Osteocyte (in vitro differentiated cells): ENCODE results near the gene PLXNB1. TPM values are rescaled to one million over a fixed set of nuclear protein-coding genes. Genes with fewer than 3 reads are reported as not detected.

Experiments
- DNase-seq: peaks from one replicate; pipeline ENCODE4 v3.0.0; 2021; ENCODE audit warnings: mixed read lengths; ENCODE audit not compliant: unreplicated experiment; ENCODE audit errors: extremely low spot score
- H3K27ac Mint-ChIP-seq: one replicate; pipeline ENCODE4 v1.8.0; 2021; ENCODE audit warnings: mild to moderate bottlenecking, mixed read lengths; ENCODE audit not compliant: unreplicated experiment
- H3K27me3 Mint-ChIP-seq: one replicate; pipeline ENCODE4 v1.8.0; 2021; ENCODE audit warnings: mixed read lengths; ENCODE audit not compliant: unreplicated experiment
- H3K36me3 Mint-ChIP-seq: one replicate; pipeline ENCODE4 v1.8.0; 2021; ENCODE audit warnings: mixed read lengths; ENCODE audit not compliant: unreplicated experiment
- H3K4me1 Mint-ChIP-seq: one replicate; pipeline ENCODE4 v1.8.0; 2021; ENCODE audit warnings: mixed read lengths; ENCODE audit not compliant: unreplicated experiment
- H3K4me3 Mint-ChIP-seq: one replicate; pipeline ENCODE4 v1.8.0; 2021; ENCODE audit warnings: mild to moderate bottlenecking, moderate library complexity, mixed read lengths; ENCODE audit not compliant: unreplicated experiment
- H3K9me3 Mint-ChIP-seq: one replicate; pipeline ENCODE4 v1.8.0; 2021; ENCODE audit warnings: mixed read lengths; ENCODE audit not compliant: unreplicated experiment
- CTCF ChIP-seq: fragments of 200-600 bp; sonication (generic); IDR thresholded peaks from 2 replicates; pipeline ENCODE4 v1.5.0; 2021; ENCODE audit warnings: antibody characterized with exemption, mild to moderate bottlenecking, moderate library complexity
- total RNA-seq: library from RNA; stranded (reverse); gene quantifications from 2 replicates; pipeline ENCODE4 v1.2.1, GENCODE V29; 2021

Gene PLXNB1
- total RNA-seq, 1 donor from 2014 or later: 88.2 TPM

GRCh38 chr3:48459773-48460516, 30.1 kb upstream of the PLXNB1 start:
- Mint-ChIP-seq H3K4me3 (no peak overlapping the region), H3K27me3 (no peaks in the 10 kb centered on the region), H3K36me3 (peaks cover 14% of the 10 kb centered on the region), H3K4me1 (no peaks in the 10 kb centered on the region), H3K27ac (no peak overlapping the region), H3K9me3 (no peaks in the 10 kb centered on the region)
- DNase-seq: no peak
- TF ChIP-seq CTCF: no peak

- Mint-ChIP-seq H3K27me3 (no peaks in the 10 kb centered on the region), H3K27ac (no peak overlapping the region), H3K4me3 (no peak overlapping the region), H3K4me1 (no peaks in the 10 kb centered on the region), H3K9me3 (no peaks in the 10 kb centered on the region), H3K36me3 (peaks cover 18% of the 10 kb centered on the region)
- no peak for TF ChIP-seq CTCF
- DNase-seq: no peak
Observed at GRCh38 chr3:48459331-48459730, 29.4 kb upstream of the PLXNB1 start.

GRCh38 chr3:48456456-48456855, 26.6 kb upstream of the PLXNB1 start:
- peaks cover 28% of the 10 kb centered on the region for H3K36me3 Mint-ChIP-seq
- H3K9me3 Mint-ChIP-seq: no peaks in the 10 kb centered on the region
- no peak for DNase-seq
- TF ChIP-seq CTCF: no peak
- no peaks in the 10 kb centered on the region for H3K4me1 Mint-ChIP-seq
- H3K27ac Mint-ChIP-seq: no peak overlapping the region
- H3K4me3 Mint-ChIP-seq: no peak overlapping the region
- H3K27me3 Mint-ChIP-seq: no peaks in the 10 kb centered on the region

GRCh38 chr3:48451270-48451669, 21.4 kb upstream of the PLXNB1 start:
- H3K27ac Mint-ChIP-seq: no peak overlapping the region
- no peak for TF ChIP-seq CTCF

GRCh38 chr3:48446425-48447193, 16.7 kb upstream of the PLXNB1 start, which contains the start of gene ATRIP:
Gene ATRIP (plus strand): TSS chr3:48446737. CDS start chr3:48446846, 109 bp downstream.
- Mint-ChIP-seq H3K27ac (peak within 1 kb of the TSS; percentile 88), H3K9me3 (no peaks in the 10 kb centered on the region)

More at GRCh38 chr3:48451270-48451669, 21.4 kb upstream of the PLXNB1 start:
- peaks cover 21% of the 10 kb centered on the region for H3K4me1 Mint-ChIP-seq
- H3K9me3 Mint-ChIP-seq: no peaks in the 10 kb centered on the region
- H3K27me3 Mint-ChIP-seq: no peaks in the 10 kb centered on the region
- no peak overlapping the region for H3K4me3 Mint-ChIP-seq
- no peak for DNase-seq
- H3K36me3 Mint-ChIP-seq: peaks cover 20% of the 10 kb centered on the region

More at GRCh38 chr3:48446425-48447193, 16.7 kb upstream of the PLXNB1 start, which contains the start of gene ATRIP:
- peak; percentile 96 for DNase-seq
- no peak for TF ChIP-seq CTCF
- Mint-ChIP-seq H3K27me3 (no peaks in the 10 kb centered on the region), H3K36me3 (peaks cover 9% of the 10 kb centered on the region), H3K4me3 (peak within 1 kb of the TSS; percentile 88), H3K4me1 (peaks cover 36% of the 10 kb centered on the region)
